ENCODE measurements around the gene RHBDL1. TPM values are rescaled to one million over a fixed set of nuclear protein-coding genes. Genes with fewer than 3 reads are reported as not detected.

RHBDL1 gene
- total RNA-seq, 4 donors from 2014 or later = 1.2 to 8.9 (median 3.9) TPM

DNA sequence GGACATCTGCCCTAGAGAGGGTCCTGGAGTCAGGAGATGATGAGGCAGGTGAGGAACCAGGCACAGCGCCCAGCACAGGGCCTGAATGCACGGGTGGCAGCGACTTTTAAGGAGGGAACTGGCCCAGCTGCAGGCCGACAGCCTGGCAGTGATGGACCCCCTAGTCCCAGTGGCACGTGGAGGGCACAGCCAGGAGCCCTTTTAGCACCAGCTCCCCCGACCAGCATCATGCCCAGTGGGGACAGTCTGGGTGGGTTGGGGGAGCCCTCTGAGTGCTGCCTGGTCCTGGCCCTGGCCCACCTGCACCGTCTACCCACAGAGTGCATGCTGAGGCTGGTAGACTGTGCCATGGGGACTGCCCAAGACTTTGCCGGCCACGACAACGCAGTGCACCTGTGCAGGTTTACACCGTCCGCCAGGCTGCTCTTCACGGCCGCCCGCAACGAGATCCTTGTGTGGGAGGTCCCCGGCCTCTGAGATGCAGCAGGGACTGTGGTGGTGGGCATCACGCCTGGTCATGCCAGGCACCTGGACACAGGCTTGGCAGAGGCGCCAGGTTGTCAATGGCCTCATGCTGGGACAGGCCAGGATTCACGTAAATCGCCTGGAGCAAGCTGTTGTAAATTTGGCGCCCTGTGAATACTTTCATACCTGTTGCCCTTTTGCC, 8.2 kb upstream of the RHBDL1 start:
- Histone ChIP-seq H3K27ac (no peak overlapping the region), H3K4me1 (peaks cover 27% of the 10 kb centered on the region), H3K27me3 (no peaks in the 10 kb centered on the region), H3K4me3 (peak overlapping the region; percentile 84), H3K36me3 (peaks cover 34% of the 10 kb centered on the region), H3K9me3 (no peaks in the 10 kb centered on the region)
- 65% methylated on average over 10 of the region's 22 CpGs for WGBS
- TF ChIP-seq POLR2A (IDR thresholded peaks at IDR 0.05) = no peak
- TF ChIP-seq POLR2AphosphoS5 (IDR thresholded peaks at IDR 0.05) = no peak
- no peak for TF ChIP-seq EP300 (IDR thresholded peaks at IDR 0.05)
- no peak for DNase-seq (ENCODE audit: low spot score in 2 of 2)

DNA sequence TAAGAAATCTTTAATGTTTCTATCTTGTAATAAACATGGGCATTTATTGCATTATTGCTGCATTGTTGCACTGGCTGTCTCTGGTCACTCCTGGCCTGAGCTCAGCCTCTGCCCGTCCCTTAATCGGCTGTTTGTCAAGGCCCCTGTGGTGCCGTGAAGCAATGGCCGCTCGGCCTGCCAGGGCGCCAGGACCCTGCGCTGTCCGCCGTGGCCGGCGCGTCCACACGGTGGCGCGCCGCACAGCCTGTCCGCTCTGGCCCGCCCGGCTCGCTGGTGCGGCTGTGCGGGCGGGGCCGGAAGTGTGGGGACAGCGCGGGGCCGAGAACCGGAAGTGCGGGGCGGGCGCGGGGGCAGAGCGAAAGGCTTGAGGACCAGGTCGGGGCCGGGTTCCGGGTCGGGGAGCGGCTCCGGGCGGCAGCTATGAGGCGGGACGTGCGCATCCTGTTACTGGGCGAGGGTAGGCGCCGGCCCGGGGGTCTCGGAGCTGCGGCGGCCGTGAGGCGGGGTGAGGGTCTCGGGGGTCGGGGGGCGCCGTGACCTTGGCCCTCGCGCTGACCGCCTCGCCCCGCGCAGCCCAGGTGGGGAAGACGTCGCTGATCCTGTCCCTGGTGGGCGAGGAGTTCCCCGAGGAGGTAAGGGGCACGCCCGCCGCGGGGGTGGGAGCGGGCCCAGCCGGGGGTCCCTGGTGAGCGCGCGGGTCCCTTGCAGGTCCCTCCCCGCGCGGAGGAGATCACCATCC, 7.5 kb upstream of the RHBDL1 start, which contains the start of gene RHOT2:
TSS of gene RHOT2 (plus strand) at position 353 of the 739 bp plus-strand sequence. CDS start at position 421, 68 bp downstream.
- Histone ChIP-seq H3K27ac (peak within 1 kb of the TSS; percentile 77), H3K27me3 (no peaks in the 10 kb centered on the region), H3K4me1 (peaks cover 27% of the 10 kb centered on the region), H3K9me3 (no peaks in the 10 kb centered on the region), H3K4me3 (peak within 1 kb of the TSS; percentile 84), H3K36me3 (peaks cover 41% of the 10 kb centered on the region)
- TF ChIP-seq EP300 (IDR thresholded peaks at IDR 0.05) = no peak
- TF ChIP-seq, protein P1, sequence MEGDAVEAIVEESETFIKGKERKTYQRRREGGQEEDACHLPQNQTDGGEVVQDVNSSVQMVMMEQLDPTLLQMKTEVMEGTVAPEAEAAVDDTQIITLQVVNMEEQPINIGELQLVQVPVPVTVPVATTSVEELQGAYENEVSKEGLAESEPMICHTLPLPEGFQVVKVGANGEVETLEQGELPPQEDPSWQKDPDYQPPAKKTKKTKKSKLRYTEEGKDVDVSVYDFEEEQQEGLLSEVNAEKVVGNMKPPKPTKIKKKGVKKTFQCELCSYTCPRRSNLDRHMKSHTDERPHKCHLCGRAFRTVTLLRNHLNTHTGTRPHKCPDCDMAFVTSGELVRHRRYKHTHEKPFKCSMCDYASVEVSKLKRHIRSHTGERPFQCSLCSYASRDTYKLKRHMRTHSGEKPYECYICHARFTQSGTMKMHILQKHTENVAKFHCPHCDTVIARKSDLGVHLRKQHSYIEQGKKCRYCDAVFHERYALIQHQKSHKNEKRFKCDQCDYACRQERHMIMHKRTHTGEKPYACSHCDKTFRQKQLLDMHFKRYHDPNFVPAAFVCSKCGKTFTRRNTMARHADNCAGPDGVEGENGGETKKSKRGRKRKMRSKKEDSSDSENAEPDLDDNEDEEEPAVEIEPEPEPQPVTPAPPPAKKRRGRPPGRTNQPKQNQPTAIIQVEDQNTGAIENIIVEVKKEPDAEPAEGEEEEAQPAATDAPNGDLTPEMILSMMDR (IDR thresholded peaks at IDR 0.05) = peak; percentile 81 to 97
- TF ChIP-seq POLR2A (IDR thresholded peaks at IDR 0.05) = peak in 1 of 2 donors; percentile 51
- TF ChIP-seq POLR2AphosphoS5 (IDR thresholded peaks at IDR 0.05) = peak in 2 of 3 donors; percentile 61 to 76
- 0% methylated on average over 12 of the region's 78 CpGs for WGBS
- peak; percentile 94 to 96 for DNase-seq (ENCODE audit: low spot score in 2 of 2)

DNA sequence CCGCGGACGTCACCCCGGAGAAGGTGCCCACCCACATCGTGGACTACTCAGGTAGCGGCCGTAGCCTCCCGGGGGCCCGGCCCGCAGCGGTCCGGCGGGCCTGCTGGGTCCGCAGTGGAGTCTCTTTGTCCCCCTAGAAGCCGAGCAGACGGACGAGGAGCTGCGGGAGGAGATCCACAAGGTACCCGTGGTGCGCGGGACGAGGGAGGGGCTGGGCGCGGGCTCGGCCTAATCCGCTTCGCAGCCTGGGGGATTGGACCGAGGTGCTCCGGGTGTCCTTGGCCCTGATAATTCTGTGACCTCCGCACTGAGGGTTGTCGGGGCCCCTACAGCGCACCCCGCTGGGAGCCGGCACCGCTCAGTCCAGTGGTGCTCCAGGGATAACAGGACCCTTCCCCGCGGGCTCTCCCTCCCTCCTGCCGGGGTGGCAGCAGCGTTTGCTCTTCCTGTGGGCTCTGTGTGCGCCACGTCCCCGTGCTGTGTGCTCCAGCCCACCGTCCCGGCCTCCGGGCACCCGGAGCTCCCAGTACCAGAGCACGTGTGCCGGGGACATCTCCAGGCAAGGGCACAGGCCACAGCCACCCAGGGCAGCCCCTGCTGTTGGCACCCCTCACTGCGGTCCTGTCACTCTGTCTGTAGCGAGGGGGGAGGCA, 6.8 kb upstream of the RHBDL1 start:
- TF ChIP-seq, protein P1 (IDR thresholded peaks at IDR 0.05) = no peak
- TF ChIP-seq POLR2A (IDR thresholded peaks at IDR 0.05) (no peak), POLR2AphosphoS5 (IDR thresholded peaks at IDR 0.05) (no peak), EP300 (IDR thresholded peaks at IDR 0.05) (no peak)
- WGBS = no CpG with 5 or more reads among the region's 50 CpGs
- peak overlapping the region; percentile 77 for H3K27ac ChIP-seq

DNA sequence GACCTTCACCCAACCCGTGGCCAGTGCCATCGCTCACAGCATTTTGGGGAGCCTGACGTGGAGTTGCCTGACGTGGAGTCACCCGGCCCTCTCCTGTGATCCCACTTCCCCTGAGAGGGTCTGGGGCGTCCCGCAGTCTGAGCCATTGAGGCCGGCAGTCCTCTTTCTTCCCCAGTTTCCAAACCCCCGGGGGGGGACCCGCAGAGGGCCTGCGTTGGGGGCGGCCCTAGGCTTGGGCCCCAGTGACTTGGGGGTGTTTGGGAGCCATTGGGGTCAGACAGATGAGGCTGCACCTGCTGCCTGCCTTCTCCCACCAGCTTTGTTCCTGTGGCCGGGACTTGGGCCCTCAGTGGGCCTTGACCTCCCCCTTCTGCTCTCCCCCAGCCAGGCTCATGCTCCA, 5.8 kb upstream of the RHBDL1 start:
- Histone ChIP-seq H3K4me3 (no peak overlapping the region), H3K4me1 (peaks cover 27% of the 10 kb centered on the region), H3K36me3 (peaks cover 51% of the 10 kb centered on the region), H3K9me3 (no peaks in the 10 kb centered on the region), H3K27me3 (no peaks in the 10 kb centered on the region), H3K27ac (no peak overlapping the region)
- DNase-seq (ENCODE audit: low spot score in 2 of 2) = no peak
- 84% methylated on average over 6 of the region's 13 CpGs for WGBS
- TF ChIP-seq, protein P1 (IDR thresholded peaks at IDR 0.05) = no peak
- TF ChIP-seq EP300 (IDR thresholded peaks at IDR 0.05) = no peak
- no peak for TF ChIP-seq POLR2A (IDR thresholded peaks at IDR 0.05)
- no peak for TF ChIP-seq POLR2AphosphoS5 (IDR thresholded peaks at IDR 0.05)

More for the DNA sequence above, 6.8 kb upstream of the RHBDL1 start:
- Histone ChIP-seq H3K9me3 (no peaks in the 10 kb centered on the region), H3K4me3 (peak overlapping the region; percentile 84), H3K36me3 (peaks cover 48% of the 10 kb centered on the region), H3K4me1 (peaks cover 27% of the 10 kb centered on the region), H3K27me3 (no peaks in the 10 kb centered on the region)
- DNase-seq (ENCODE audit: low spot score in 2 of 2) = no peak

DNA sequence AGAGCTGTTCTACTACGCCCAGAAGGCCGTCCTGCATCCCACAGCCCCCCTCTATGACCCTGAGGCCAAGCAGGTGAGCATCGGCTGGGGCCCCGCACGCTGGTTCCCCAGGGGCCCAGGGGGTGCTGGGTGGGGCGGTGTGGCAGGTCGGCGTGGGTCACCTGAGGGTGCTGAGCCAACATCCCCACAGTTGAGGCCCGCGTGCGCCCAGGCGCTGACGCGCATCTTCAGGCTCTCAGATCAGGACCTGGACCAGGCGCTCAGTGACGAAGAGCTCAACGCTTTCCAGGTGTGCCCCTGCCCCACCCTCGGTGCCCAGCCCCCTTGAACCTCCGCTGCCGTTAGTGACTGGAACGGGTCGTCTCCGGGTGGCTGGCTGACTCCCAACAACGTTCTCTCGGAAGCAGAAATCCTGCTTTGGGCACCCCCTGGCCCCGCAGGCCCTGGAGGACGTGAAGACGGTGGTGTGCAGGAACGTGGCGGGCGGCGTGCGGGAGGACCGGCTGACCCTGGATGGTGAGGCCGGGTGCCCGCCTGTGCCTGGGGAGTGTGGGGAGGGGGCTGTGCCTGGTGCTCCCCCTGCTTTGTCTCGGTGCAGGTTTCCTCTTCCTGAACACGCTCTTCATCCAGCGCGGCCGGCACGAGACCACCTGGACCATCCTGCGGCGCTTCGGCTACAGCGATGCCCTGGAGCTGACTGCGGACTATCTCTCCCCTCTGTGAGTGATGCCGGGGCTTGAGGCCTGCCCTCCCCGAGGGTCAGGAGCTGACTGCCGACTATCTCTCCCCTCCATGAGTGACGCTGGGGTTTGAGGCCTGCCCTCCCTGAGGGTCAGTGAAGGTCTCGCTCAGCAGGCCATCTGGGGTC, 4.8 kb upstream of the RHBDL1 start:
- H3K36me3 ChIP-seq = peaks cover 51% of the 10 kb centered on the region
- H3K4me3 ChIP-seq = no peak overlapping the region
- H3K4me1 ChIP-seq = peaks cover 36% of the 10 kb centered on the region
- TF ChIP-seq POLR2AphosphoS5 (IDR thresholded peaks at IDR 0.05) = no peak
- no peak for TF ChIP-seq EP300 (IDR thresholded peaks at IDR 0.05)
- TF ChIP-seq, protein P1 (IDR thresholded peaks at IDR 0.05) = no peak
- no peak for TF ChIP-seq POLR2A (IDR thresholded peaks at IDR 0.05)
- no peaks in the 10 kb centered on the region for H3K9me3 ChIP-seq
- 85% methylated on average over 16 of the region's 52 CpGs for WGBS
- no peaks in the 10 kb centered on the region for H3K27me3 ChIP-seq
- DNase-seq (ENCODE audit: low spot score in 2 of 2) = no peak
- H3K27ac ChIP-seq = no peak overlapping the region
